ENCODE measurements around the gene APOBEC3G.

The APOBEC3G gene

GRCh38 chr22:39115570-39115969 is 38.5 kb downstream of the APOBEC3G start:
- DNase-seq (ENCODE audit: low read depth, low spot score), result no peak
- H3K4me3 ChIP-seq (ENCODE audit: low read length), result no peak overlapping the region

GRCh38 chr22:39115977-39116621 is 39.0 kb downstream of the APOBEC3G start:
- H3K4me3 ChIP-seq (ENCODE audit: low read length), result no peak overlapping the region
- no peak for DNase-seq (ENCODE audit: low read depth, low spot score)

- no peak overlapping the region for H3K4me3 ChIP-seq (ENCODE audit: low read length)
- no peak for DNase-seq (ENCODE audit: low read depth, low spot score)
Measured at GRCh38 chr22:39117585-39118191, 40.6 kb downstream of the APOBEC3G start.

- DNase-seq (ENCODE audit: low read depth, low spot score), result no peak
- H3K4me3 ChIP-seq (ENCODE audit: low read length), result no peak overlapping the region
Measured at GRCh38 chr22:39120983-39121382, 43.9 kb downstream of the APOBEC3G start.

- DNase-seq (ENCODE audit: low read depth, low spot score), result no peak
Measured at GRCh38 chr22:39122772-39123470, 45.8 kb downstream of the APOBEC3G start.

GRCh38 chr22:39123751-39124581 is 46.9 kb downstream of the APOBEC3G start:
- no peak overlapping the region for H3K4me3 ChIP-seq (ENCODE audit: low read length)
- DNase-seq (ENCODE audit: low read depth, low spot score), result no peak

More at GRCh38 chr22:39122772-39123470, 45.8 kb downstream of the APOBEC3G start:
- H3K4me3 ChIP-seq (ENCODE audit: low read length), result no peak overlapping the region

GRCh38 chr22:39125622-39126021 is 48.5 kb downstream of the APOBEC3G start:
- no peak for DNase-seq (ENCODE audit: low read depth, low spot score)
- no peak overlapping the region for H3K4me3 ChIP-seq (ENCODE audit: low read length)

- no peak overlapping the region for H3K4me3 ChIP-seq (ENCODE audit: low read length)
- DNase-seq (ENCODE audit: low read depth, low spot score), result no peak
Measured at GRCh38 chr22:39128508-39128907, 51.4 kb downstream of the APOBEC3G start.

GRCh38 chr22:39129081-39129480 is 52.0 kb downstream of the APOBEC3G start:
- no peak for DNase-seq (ENCODE audit: low read depth, low spot score)
- H3K4me3 ChIP-seq (ENCODE audit: low read length), result no peak overlapping the region

- no peak for DNase-seq (ENCODE audit: low read depth, low spot score)
Measured at GRCh38 chr22:39129746-39130145, 52.7 kb downstream of the APOBEC3G start.

GRCh38 chr22:39130152-39130704 is 53.2 kb downstream of the APOBEC3G start:
- no peak for DNase-seq (ENCODE audit: low read depth, low spot score)
- no peak overlapping the region for H3K4me3 ChIP-seq (ENCODE audit: low read length)

More at GRCh38 chr22:39129746-39130145, 52.7 kb downstream of the APOBEC3G start:
- no peak overlapping the region for H3K4me3 ChIP-seq (ENCODE audit: low read length)

- no peak overlapping the region for H3K4me3 ChIP-seq (ENCODE audit: low read length)
- DNase-seq (ENCODE audit: low read depth, low spot score), result no peak
Measured at GRCh38 chr22:39130892-39131855, 54.1 kb downstream of the APOBEC3G start.

- no peak overlapping the region for H3K4me3 ChIP-seq (ENCODE audit: low read length)
- DNase-seq (ENCODE audit: low read depth, low spot score), result no peak
Measured at GRCh38 chr22:39132281-39132680, 55.2 kb downstream of the APOBEC3G start.

- no peak overlapping the region for H3K4me3 ChIP-seq (ENCODE audit: low read length)
- DNase-seq (ENCODE audit: low read depth, low spot score), result no peak
Measured at GRCh38 chr22:39132871-39133524, 55.9 kb downstream of the APOBEC3G start.

GRCh38 chr22:39133871-39134270 is 56.8 kb downstream of the APOBEC3G start:
- H3K4me3 ChIP-seq (ENCODE audit: low read length), result no peak overlapping the region
- no peak for DNase-seq (ENCODE audit: low read depth, low spot score)

- DNase-seq (ENCODE audit: low read depth, low spot score), result no peak
Measured at GRCh38 chr22:39134366-39135091, 57.5 kb downstream of the APOBEC3G start.

More at GRCh38 chr22:39134366-39135091, 57.5 kb downstream of the APOBEC3G start:
- H3K4me3 ChIP-seq (ENCODE audit: low read length), result no peak overlapping the region

All from Jurkat, Clone E6-1 (cell line).